PC-9 (cell line): ENCODE data around the gene CFAP61.

Experiments used
- EZH2 ChIP-seq: fragments of 200-600 bp; sonication (generic); IDR thresholded peaks from 2 replicates; pipeline ENCODE4 v1.8.0; 2017; ENCODE audit warnings: antibody characterized with exemption, low read depth
- TF ChIP-seq, protein P1 (sequence below): fragments of 200-600 bp; sonication (generic); conservative IDR thresholded peaks from 2 replicates; pipeline ENCODE4 v1.6.1; 2017; ENCODE audit warnings: mixed run types, antibody characterized with exemption, mild to moderate bottlenecking, moderate library complexity

DNA sequence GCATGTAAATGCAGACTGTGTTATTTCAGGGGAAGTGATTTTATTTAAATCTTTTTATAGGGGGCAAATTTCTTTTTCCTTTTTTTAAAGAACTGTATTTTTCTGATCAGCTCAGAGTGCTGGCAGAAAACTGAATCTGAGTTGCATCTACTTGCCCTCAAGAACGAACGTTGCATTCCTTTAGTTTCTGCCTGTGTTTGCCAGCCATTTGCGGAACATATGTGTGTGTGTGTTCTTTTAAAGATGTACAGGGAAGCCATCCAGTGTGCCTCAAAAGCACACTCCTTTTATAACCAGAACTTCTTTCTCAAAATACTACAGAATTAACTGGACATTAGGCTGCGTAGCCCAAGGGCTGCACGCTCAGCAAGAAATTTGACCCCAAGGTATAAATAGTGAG lies 289.7 kb downstream of the CFAP61 start:
- TF ChIP-seq, protein P1, sequence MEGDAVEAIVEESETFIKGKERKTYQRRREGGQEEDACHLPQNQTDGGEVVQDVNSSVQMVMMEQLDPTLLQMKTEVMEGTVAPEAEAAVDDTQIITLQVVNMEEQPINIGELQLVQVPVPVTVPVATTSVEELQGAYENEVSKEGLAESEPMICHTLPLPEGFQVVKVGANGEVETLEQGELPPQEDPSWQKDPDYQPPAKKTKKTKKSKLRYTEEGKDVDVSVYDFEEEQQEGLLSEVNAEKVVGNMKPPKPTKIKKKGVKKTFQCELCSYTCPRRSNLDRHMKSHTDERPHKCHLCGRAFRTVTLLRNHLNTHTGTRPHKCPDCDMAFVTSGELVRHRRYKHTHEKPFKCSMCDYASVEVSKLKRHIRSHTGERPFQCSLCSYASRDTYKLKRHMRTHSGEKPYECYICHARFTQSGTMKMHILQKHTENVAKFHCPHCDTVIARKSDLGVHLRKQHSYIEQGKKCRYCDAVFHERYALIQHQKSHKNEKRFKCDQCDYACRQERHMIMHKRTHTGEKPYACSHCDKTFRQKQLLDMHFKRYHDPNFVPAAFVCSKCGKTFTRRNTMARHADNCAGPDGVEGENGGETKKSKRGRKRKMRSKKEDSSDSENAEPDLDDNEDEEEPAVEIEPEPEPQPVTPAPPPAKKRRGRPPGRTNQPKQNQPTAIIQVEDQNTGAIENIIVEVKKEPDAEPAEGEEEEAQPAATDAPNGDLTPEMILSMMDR, result no peak
- TF ChIP-seq EZH2, result no peak
